ENCODE results near the gene ZNF446. TPM values are rescaled to one million over a fixed set of nuclear protein-coding genes. Genes with fewer than 3 reads are reported as not detected.
"Not testable (repeated sequence)": the region's sequence is repeated elsewhere in the genome, so short reads cannot be mapped to it uniquely, and the experiment has no call there.

ZNF446 gene
- total RNA-seq, 1 donor from 2014 or later: 2.4 TPM

DNA sequence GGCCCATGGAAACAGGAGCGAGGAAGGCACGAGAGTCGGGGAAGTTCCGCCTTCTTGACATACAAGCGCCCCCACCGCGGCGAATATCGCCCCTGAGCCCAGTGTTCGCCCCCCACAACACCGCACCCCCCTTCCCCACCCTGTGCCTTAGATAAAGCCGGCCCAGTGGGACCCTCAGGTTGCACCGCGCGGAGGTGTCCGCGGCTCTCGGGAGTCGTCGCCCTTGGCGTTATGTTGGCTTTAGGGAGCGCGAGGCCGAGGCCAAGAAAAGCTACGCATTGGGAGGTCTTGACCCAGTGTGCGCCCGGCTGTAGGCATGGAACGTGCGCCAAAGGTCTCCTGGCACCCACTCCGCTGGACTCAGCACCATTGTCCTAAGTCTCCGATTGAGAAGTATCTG is 35.6 kb upstream of the ZNF446 start:
- TF ChIP-seq, protein P1, sequence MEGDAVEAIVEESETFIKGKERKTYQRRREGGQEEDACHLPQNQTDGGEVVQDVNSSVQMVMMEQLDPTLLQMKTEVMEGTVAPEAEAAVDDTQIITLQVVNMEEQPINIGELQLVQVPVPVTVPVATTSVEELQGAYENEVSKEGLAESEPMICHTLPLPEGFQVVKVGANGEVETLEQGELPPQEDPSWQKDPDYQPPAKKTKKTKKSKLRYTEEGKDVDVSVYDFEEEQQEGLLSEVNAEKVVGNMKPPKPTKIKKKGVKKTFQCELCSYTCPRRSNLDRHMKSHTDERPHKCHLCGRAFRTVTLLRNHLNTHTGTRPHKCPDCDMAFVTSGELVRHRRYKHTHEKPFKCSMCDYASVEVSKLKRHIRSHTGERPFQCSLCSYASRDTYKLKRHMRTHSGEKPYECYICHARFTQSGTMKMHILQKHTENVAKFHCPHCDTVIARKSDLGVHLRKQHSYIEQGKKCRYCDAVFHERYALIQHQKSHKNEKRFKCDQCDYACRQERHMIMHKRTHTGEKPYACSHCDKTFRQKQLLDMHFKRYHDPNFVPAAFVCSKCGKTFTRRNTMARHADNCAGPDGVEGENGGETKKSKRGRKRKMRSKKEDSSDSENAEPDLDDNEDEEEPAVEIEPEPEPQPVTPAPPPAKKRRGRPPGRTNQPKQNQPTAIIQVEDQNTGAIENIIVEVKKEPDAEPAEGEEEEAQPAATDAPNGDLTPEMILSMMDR (IDR thresholded peaks at IDR 0.05; ENCODE audit: insufficient read depth, low read length, severe bottlenecking): no peak
- Histone ChIP-seq H3K27me3 (ENCODE audit: control insufficient read depth, insufficient read depth, low read length) (no peaks in the 10 kb centered on the region), H3K4me3 (ENCODE audit: low read depth, low read length) (peak overlapping the region; percentile 79), H3K36me3 (ENCODE audit: control insufficient read depth, insufficient read depth, low read length) (peaks cover 1% of the 10 kb centered on the region)
- no peak for FAIRE-seq
- no peak for DNase-seq (ENCODE audit: low read depth)

DNA sequence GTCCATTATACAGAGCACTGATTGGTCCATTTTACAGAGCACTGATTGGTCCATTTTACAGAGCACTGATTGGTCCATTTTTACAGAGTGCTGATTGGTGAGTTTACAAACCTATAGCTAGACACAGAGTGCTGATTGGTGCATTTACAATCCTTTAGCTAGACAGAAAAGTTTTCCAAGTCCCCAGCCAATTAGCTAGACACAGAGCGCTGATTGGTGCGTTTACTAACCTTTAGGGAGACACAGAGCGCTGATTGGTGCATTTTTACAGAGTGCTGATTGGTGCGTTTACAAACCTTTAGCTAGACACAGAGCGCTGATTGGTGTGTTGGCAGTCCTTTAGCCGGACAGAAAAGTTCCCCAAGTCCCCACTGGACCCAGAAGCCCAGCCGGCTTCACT is 33.2 kb upstream of the ZNF446 start:
- not testable (repeated sequence) for DNase-seq (ENCODE audit: low read depth); H3K27me3 ChIP-seq (ENCODE audit: control insufficient read depth, insufficient read depth, low read length); H3K4me3 ChIP-seq (ENCODE audit: low read depth, low read length); FAIRE-seq; H3K36me3 ChIP-seq (ENCODE audit: control insufficient read depth, insufficient read depth, low read length)

DNA sequence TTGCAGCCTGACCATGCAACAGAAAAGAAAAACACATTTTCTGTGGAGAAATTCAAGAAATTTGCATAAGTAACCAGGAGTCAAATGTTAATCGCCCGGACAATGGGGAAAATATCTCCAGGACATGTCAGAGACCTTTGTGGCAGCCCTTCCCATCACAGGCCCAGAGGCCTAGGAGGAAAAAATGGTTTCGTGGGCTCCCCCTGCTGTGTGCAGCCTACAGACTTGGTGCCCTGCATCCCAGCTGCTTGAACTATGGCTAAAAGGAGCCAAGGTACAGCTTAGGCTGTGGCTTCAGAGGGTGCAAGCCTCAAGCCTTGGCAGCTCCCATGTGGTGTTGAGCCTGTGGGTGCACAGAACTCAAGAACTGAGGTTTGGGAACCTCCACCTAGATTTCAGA is 27.3 kb upstream of the ZNF446 start:
- not testable (repeated sequence) for DNase-seq (ENCODE audit: low read depth); H3K36me3 ChIP-seq (ENCODE audit: control insufficient read depth, insufficient read depth, low read length); FAIRE-seq; H3K27me3 ChIP-seq (ENCODE audit: control insufficient read depth, insufficient read depth, low read length); H3K4me3 ChIP-seq (ENCODE audit: low read depth, low read length)

DNA sequence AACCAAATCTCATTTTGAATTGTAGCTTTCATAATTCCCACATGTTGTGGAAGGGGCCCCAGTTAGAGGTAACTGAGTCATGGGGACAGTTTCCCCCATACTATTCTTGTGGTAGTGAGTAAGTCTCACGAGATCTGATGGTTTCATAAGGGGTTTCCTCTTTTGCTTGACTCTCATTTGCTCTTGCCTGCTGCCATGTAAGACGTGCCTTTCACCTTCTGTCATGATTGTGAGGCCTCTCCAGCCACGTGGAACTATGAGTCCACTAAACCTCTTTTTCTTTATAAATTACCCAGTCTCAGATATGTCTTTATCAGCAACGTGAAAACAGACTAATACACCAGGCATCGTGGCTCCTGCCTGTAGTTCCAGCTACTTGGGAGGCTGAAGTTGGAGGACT is 26.2 kb upstream of the ZNF446 start:
- not testable (repeated sequence) for H3K36me3 ChIP-seq (ENCODE audit: control insufficient read depth, insufficient read depth, low read length); H3K4me3 ChIP-seq (ENCODE audit: low read depth, low read length); H3K27me3 ChIP-seq (ENCODE audit: control insufficient read depth, insufficient read depth, low read length); FAIRE-seq; DNase-seq (ENCODE audit: low read depth)

DNA sequence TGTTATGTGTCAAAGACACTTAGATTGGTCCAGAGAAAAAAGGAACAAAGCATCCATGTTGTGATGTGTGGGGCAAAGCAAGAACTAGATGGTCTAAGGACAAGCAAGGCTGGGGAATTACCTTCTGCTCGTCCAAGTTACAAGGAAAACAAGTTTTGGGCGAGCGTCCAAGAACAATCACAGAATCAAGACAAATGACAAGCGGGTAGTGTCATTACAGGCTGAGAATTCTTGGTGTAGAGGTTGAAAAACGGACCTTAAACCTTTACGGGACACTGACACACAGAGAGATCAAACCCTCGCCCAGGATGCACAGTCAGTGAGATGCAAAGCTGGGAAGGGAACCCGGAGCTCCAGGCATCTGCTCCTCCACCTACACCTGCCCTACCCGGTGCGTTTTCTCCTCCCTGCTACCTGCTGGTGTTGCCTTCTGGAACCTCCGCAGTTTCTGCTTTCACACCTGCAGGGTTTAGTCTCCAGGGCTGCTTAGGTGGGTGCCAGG is 25.2 kb upstream of the ZNF446 start:
- DNase-seq (ENCODE audit: low read depth): no peak

DNA sequence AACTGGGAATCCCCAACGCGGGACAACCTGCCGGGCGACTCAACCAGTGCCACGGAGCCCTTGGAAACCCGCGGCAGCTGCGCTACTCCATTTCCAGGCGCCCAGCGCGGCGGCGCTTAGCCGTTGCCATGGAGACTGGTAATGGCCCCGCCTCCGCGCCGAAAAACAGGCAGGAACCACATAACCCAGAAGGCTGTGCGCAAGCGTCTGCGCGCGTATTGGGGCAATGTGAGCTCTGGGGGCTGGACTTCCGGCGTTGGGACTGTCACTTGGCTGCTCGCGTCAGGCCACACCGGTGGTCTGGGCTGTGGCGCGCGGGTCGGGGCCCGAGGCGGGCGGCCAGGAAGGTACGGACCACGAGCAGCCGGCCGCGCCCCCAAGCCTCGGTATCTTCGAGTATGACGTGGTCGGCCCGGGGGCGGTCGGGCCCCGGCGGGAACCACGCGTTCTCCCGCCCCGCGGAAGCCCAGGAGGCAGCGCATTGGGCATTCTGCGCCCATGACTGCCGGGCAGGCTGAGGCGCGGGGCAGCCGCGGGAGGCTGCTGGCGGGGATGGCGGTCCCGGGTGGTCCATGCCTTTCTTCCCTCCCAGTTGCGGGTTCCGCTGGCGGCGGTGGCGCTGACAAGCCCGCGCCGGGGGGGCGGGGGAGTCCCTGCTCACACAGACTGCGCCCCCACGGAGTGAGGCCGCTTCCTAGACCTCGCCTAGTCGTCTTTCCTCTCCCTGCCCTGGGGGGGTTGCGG is 24.6 kb upstream of the ZNF446 start, which contains the start of gene ZNF324B:
ZNF324B (plus strand) TSS at position 265 of the 744 bp plus-strand sequence. CDS start 2,080 bp downstream, outside the sequence.
- FAIRE-seq (no peak), DNase-seq (ENCODE audit: low read depth) (peak; percentile 87)
- Histone ChIP-seq H3K4me3 (ENCODE audit: low read depth, low read length) (peak within 1 kb of the TSS; percentile 87), H3K27me3 (ENCODE audit: control insufficient read depth, insufficient read depth, low read length) (no peaks in the 10 kb centered on the region), H3K36me3 (ENCODE audit: control insufficient read depth, insufficient read depth, low read length) (peaks cover 11% of the 10 kb centered on the region)
- TF ChIP-seq, protein P1 (IDR thresholded peaks at IDR 0.05; ENCODE audit: insufficient read depth, low read length, severe bottlenecking): no peak

More for the DNA sequence above, 25.2 kb upstream of the ZNF446 start:
- Histone ChIP-seq H3K4me3 (ENCODE audit: low read depth, low read length) (peak overlapping the region; percentile 87), H3K36me3 (ENCODE audit: control insufficient read depth, insufficient read depth, low read length) (peaks cover 8% of the 10 kb centered on the region), H3K27me3 (ENCODE audit: control insufficient read depth, insufficient read depth, low read length) (no peaks in the 10 kb centered on the region)
- TF ChIP-seq, protein P1 (IDR thresholded peaks at IDR 0.05; ENCODE audit: insufficient read depth, low read length, severe bottlenecking): no peak
- FAIRE-seq: no peak

DNA sequence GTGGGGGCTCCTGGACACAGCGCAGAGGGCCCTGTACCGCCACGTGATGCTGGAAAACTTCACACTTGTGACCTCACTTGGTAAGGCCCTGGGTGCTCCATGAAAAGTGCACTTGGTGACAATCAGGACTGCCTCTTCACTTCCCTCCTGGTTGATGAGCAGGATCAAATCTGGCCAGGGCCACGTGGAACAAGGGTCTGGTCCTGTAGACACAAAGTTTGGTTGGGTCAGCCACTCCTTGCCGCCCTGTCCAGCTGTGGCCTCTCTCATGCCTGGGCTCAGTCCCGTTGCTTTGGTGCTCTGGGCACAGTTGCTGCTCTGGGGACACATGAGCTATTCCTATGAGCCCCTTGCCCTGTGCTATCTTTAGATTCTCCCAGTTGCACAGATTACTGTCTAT is 22.4 kb upstream of the ZNF446 start:
- peaks cover 13% of the 10 kb centered on the region for H3K36me3 ChIP-seq (ENCODE audit: control insufficient read depth, insufficient read depth, low read length)
- no peaks in the 10 kb centered on the region for H3K27me3 ChIP-seq (ENCODE audit: control insufficient read depth, insufficient read depth, low read length)
- no peak overlapping the region for H3K4me3 ChIP-seq (ENCODE audit: low read depth, low read length)
- DNase-seq (ENCODE audit: low read depth) (no peak), FAIRE-seq (no peak)
- TF ChIP-seq, protein P1 (IDR thresholded peaks at IDR 0.05; ENCODE audit: insufficient read depth, low read length, severe bottlenecking): no peak
